DND-41 (cell line): ENCODE measurements around the gene SERPINA12.

Experiments used
- ATAC-seq: fragments of 200-7000 bp; cut with Tn5 transposase; 3 replicates; pipeline ENCODE4 v1.9.1; 2021; ENCODE audit warnings: low read depth; ENCODE audit not compliant: insufficient read depth
- DNase-seq: peaks from one replicate; pipeline ENCODE4 v3.0.0-alpha.2; 2020
- H2AFZ ChIP-seq: 2 replicates; pipeline ENCODE4 v1.6.0; 2012; ENCODE audit warnings: low read depth, low read length
- H3K27ac ChIP-seq: 2 replicates; pipeline ENCODE4 v1.5.1; 2012; ENCODE audit warnings: low read length, inconsistent platforms
- H3K27me3 ChIP-seq: fragments of 200-600 bp; sonication (generic); 2 replicates; pipeline ENCODE4 v1.6.0; 2012; ENCODE audit warnings: low read length, mild to moderate bottlenecking, inconsistent platforms; ENCODE audit not compliant: insufficient read depth, poor library complexity
- H3K36me3 ChIP-seq: 2 replicates; pipeline ENCODE4 v1.5.1; 2012; ENCODE audit warnings: low read length, inconsistent platforms; ENCODE audit not compliant: insufficient read depth
- H3K4me1 ChIP-seq: 2 replicates; pipeline ENCODE4 v1.5.1; 2012; ENCODE audit warnings: mild to moderate bottlenecking, low read length; ENCODE audit not compliant: insufficient read depth
- H3K4me2 ChIP-seq: 2 replicates; pipeline ENCODE4 v1.6.0; 2012; ENCODE audit warnings: mild to moderate bottlenecking, moderate library complexity, low read length, inconsistent platforms; ENCODE audit not compliant: insufficient read depth
- H3K4me3 ChIP-seq, 2 experiments: fragments of 200-600 bp in 1 of 2; shearing (Covaris generic) in 1 of 2; 2 replicates each; pipeline ENCODE4 v1.5.1; 2012 to 2016; ENCODE audit warnings: inconsistent platforms in 2 of 2, low read length in 2 of 2, mild to moderate bottlenecking in 2 of 2, low read depth in 1 of 2, moderate library complexity in 1 of 2
- H3K79me2 ChIP-seq: 2 replicates; pipeline ENCODE4 v1.6.0; 2012; ENCODE audit warnings: low read length, inconsistent platforms; ENCODE audit not compliant: insufficient read depth
- H3K9ac ChIP-seq: 2 replicates; pipeline ENCODE4 v1.6.0; 2012; ENCODE audit warnings: low read depth, mild to moderate bottlenecking, inconsistent platforms, low read length, moderate library complexity
- H3K9me3 ChIP-seq: 2 replicates; pipeline ENCODE4 v1.5.1; 2012; ENCODE audit warnings: low read length, moderate library complexity, mild to moderate bottlenecking, inconsistent platforms; ENCODE audit not compliant: insufficient read depth, severe bottlenecking
- H4K20me1 ChIP-seq: 2 replicates; pipeline ENCODE4 v1.6.0; 2012; ENCODE audit warnings: low read length; ENCODE audit not compliant: insufficient read depth
- CTCF ChIP-seq: IDR thresholded peaks from 2 replicates; pipeline ENCODE4 v1.5.1; 2012; ENCODE audit warnings: borderline replicate concordance, low read length, moderate library complexity, mild to moderate bottlenecking; ENCODE audit not compliant: poor library complexity, severe bottlenecking; ENCODE audit errors: extremely low read depth
- EZH2 ChIP-seq: IDR thresholded peaks from 3 replicates; pipeline ENCODE4 v1.6.1; 2012; ENCODE audit warnings: borderline replicate concordance, low read depth, mild to moderate bottlenecking, moderate library complexity, low read length, inconsistent platforms; ENCODE audit not compliant: severe bottlenecking

The SERPINA12 gene

GRCh38 chr14:94458096-94458495 lies 51.2 kb downstream of the SERPINA12 start:
- H4K20me1 ChIP-seq = no peaks in the 10 kb centered on the region
- ATAC-seq (no peak), DNase-seq (no peak)
- TF ChIP-seq CTCF (no peak), EZH2 (no peak)
- H3K79me2 ChIP-seq = no peaks in the 10 kb centered on the region
- no peaks in the 10 kb centered on the region for H3K27me3 ChIP-seq
- H3K9me3 ChIP-seq = no peaks in the 10 kb centered on the region
- H2AFZ ChIP-seq = no peak overlapping the region
- no peak overlapping the region for H3K27ac ChIP-seq
- no peak overlapping the region for H3K9ac ChIP-seq
- no peak overlapping the region for H3K4me2 ChIP-seq
- no peaks in the 10 kb centered on the region for H3K36me3 ChIP-seq
- H3K4me1 ChIP-seq = no peaks in the 10 kb centered on the region
- no peak overlapping the region for H3K4me3 ChIP-seq

DNA sequence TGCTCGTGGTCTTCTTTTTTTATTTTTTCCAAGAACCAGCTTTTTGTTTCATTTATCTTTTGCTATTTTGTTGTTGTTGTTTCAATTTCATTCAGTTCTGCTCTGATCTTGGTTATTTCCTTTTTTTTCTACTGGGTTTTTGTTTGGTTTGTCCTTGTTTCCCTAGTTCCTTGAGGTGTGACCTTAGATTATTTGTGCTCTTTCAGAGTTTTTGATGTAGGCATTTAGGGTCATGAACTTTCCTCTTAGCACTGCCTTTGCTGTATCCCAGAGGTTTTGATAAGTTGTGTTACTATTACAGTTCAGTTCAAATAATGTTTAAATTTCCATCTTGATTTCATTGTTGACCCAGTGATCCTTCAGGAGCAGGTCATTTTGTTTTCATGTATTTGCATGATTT lies 53.3 kb downstream of the SERPINA12 start:
- no peak overlapping the region for H3K4me3 ChIP-seq
- H2AFZ ChIP-seq = no peak overlapping the region
- no peaks in the 10 kb centered on the region for H4K20me1 ChIP-seq
- H3K4me1 ChIP-seq = no peaks in the 10 kb centered on the region
- no peak for ATAC-seq
- H3K9ac ChIP-seq = no peak overlapping the region
- TF ChIP-seq EZH2 = no peak
- no peak for TF ChIP-seq CTCF
- no peak overlapping the region for H3K4me2 ChIP-seq
- no peaks in the 10 kb centered on the region for H3K9me3 ChIP-seq
- no peak overlapping the region for H3K27ac ChIP-seq
- no peaks in the 10 kb centered on the region for H3K79me2 ChIP-seq
- no peak for DNase-seq
- H3K36me3 ChIP-seq = no peaks in the 10 kb centered on the region
- peaks cover 13% of the 10 kb centered on the region for H3K27me3 ChIP-seq

DNA sequence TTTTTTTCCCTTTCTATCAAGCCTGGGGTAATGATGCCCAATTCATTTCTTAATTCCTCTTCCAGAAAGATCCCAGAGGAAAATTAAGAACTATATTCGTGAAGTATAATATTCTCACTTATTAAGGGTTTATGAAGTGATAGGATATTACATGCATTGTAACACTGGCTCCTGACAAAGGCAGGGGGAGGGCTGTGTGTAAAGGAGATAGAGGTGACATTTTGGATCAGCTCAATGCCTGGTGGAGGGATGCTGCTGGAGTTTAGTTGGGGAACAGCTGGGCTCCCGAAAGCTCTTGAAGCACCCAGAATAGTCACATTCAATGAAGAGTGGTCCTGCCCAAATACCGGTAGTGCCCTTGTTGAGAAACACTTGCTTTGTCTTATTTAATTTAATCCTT lies 57.4 kb downstream of the SERPINA12 start:
- H3K9me3 ChIP-seq = no peaks in the 10 kb centered on the region
- no peak for DNase-seq
- TF ChIP-seq CTCF (no peak), EZH2 (no peak)
- no peak for ATAC-seq
- no peak overlapping the region for H2AFZ ChIP-seq
- H3K27ac ChIP-seq = no peak overlapping the region
- peaks cover 18% of the 10 kb centered on the region for H3K27me3 ChIP-seq
- no peaks in the 10 kb centered on the region for H3K4me1 ChIP-seq
- no peak overlapping the region for H3K9ac ChIP-seq
- no peak overlapping the region for H3K4me3 ChIP-seq
- H3K4me2 ChIP-seq = no peak overlapping the region
- no peaks in the 10 kb centered on the region for H3K79me2 ChIP-seq
- no peaks in the 10 kb centered on the region for H3K36me3 ChIP-seq
- no peaks in the 10 kb centered on the region for H4K20me1 ChIP-seq

DNA sequence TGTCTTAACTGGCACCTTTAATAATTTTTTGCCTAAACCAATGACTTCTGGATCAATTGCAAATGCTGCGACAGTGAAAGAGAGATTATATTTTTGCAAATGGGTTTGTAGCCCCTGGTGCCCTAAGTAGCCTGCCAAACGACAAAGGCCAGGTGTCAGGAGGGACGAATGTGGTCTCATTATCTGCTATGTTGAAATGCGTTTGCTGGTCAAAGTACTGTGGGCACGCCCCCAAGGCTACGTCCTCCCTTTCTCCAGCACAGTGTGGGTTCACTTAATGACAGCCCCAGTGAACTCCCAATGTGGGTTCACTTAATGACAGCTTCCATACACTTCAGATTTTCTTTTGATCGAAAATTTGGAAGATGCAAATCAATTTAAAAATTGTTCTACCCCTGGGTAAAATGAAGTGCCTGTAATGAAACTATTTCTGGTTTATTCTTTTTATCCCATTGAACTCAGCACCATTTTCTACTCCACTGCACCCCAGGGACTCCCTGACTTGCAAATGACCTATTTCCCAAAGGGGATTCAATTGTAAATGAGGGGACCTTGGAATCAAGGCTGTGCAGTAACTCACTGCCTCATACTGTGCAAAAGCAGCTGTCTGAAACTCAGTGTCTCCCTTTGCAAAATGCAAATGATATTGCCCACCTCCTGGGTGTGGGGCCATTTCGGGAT lies 58.0 kb downstream of the SERPINA12 start:
- Histone ChIP-seq H3K27ac (no peak overlapping the region), H3K4me2 (no peak overlapping the region), H3K4me3 (no peak overlapping the region), H3K9me3 (no peaks in the 10 kb centered on the region), H3K79me2 (no peaks in the 10 kb centered on the region), H3K36me3 (no peaks in the 10 kb centered on the region), H3K9ac (no peak overlapping the region), H4K20me1 (no peaks in the 10 kb centered on the region), H3K4me1 (no peaks in the 10 kb centered on the region), H3K27me3 (peaks cover 18% of the 10 kb centered on the region), H2AFZ (no peak overlapping the region)
- DNase-seq = no peak
- ATAC-seq = no peak
- no peak for TF ChIP-seq EZH2
- TF ChIP-seq CTCF = no peak
